Urothelium cell line (cell line): Measurements from ENCODE around the gene SUN2.

Source experiments
- DNase-seq: peaks from one replicate; pipeline ENCODE4 v3.0.0; 2011; ENCODE audit warnings: low spot score, mixed read lengths
- FAIRE-seq: peaks from 2 replicates; lab custom pipeline; 2011; peaks lifted over from hg19 to GRCh38; lab: Jason Lieb, UNC

The SUN2 gene

GRCh38 chr22:38782402-38783094, 26.8 kb upstream of the SUN2 start:
- FAIRE-seq = peak; percentile 86
- no peak for DNase-seq

- FAIRE-seq (no peak), DNase-seq (no peak)
Measured at GRCh38 chr22:38781033-38781432, 25.2 kb upstream of the SUN2 start.

GRCh38 chr22:38777087-38777671, 21.4 kb upstream of the SUN2 start:
- DNase-seq (no peak), FAIRE-seq (no peak)

- FAIRE-seq (no peak), DNase-seq (no peak)
Measured at GRCh38 chr22:38776086-38776485, 20.3 kb upstream of the SUN2 start.

DNA sequence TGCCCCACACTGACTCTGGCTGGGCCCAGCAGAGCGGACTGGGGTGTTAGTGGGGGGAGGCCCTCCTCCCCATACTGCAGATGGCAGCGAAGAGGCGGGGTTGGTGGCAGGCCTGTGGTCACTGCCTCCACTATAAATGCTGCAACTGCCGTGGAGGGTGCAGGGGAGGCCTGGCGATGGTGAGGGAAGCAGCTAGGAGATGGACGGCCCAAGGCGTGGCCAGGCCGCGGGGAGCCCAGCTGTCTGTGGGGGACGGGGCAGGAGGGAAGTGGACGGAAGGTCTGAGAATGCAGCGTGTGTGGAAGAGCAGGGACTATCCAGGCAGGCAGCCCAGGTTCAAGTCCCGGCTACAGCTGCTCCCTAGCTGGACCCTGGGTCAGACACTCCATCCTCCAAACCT, 19.9 kb upstream of the SUN2 start:
- FAIRE-seq (no peak), DNase-seq (no peak)

- DNase-seq = no peak
- FAIRE-seq = no peak
Measured at GRCh38 chr22:38774496-38775166, 18.8 kb upstream of the SUN2 start.

DNA sequence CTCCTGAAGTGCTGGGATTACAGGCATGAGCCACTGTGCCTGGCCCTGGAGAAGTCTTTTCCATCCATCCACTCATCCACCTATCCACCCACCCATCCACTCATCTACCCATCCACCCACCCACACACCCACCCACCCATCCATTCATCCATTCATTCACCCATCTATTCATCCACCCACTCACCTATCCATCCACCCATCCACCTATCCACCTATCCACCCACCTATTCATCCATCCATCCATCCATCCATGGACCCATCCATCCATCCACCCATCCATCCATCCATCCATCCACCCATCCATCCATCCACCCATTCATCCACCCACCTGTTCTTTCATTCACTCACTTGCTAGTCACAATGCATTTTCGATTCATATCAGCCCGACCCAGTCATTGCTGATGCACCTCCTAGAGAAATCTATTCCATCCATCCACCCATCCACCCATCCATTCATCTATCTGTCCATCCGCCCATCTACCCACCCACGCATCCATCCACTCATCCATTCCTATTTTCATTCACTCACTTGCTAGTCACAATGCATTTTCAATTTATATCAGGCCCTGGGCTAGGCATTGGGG, 17.7 kb upstream of the SUN2 start:
- DNase-seq = no peak
- FAIRE-seq = peak; percentile 75

DNA sequence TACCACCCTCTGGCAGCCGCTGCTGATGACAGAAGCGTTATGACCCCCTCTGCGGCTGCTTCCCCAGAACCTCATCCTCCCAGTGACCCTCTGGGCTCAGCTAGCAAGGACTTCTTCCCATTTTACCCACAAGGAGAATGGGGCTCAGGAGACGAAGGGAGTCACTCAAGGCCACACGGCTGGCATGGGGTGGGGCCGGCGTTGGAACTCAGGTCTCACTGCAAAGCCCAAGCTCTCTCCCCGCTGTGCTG, 16.8 kb upstream of the SUN2 start:
- no peak for DNase-seq
- FAIRE-seq = no peak

- no peak for DNase-seq
- FAIRE-seq = no peak
Measured at GRCh38 chr22:38770257-38770949, 14.6 kb upstream of the SUN2 start.

- FAIRE-seq (no peak), DNase-seq (no peak)
Measured at GRCh38 chr22:38768036-38768435, 12.2 kb upstream of the SUN2 start.

- FAIRE-seq (no peak), DNase-seq (no peak)
Measured at GRCh38 chr22:38767313-38767712, 11.5 kb upstream of the SUN2 start.

GRCh38 chr22:38766076-38766777, 10.4 kb upstream of the SUN2 start:
- peak; percentile 94 for FAIRE-seq
- peak; percentile 97 for DNase-seq

- FAIRE-seq = no peak
Measured at GRCh38 chr22:38762551-38762983, 6.8 kb upstream of the SUN2 start.

DNA sequence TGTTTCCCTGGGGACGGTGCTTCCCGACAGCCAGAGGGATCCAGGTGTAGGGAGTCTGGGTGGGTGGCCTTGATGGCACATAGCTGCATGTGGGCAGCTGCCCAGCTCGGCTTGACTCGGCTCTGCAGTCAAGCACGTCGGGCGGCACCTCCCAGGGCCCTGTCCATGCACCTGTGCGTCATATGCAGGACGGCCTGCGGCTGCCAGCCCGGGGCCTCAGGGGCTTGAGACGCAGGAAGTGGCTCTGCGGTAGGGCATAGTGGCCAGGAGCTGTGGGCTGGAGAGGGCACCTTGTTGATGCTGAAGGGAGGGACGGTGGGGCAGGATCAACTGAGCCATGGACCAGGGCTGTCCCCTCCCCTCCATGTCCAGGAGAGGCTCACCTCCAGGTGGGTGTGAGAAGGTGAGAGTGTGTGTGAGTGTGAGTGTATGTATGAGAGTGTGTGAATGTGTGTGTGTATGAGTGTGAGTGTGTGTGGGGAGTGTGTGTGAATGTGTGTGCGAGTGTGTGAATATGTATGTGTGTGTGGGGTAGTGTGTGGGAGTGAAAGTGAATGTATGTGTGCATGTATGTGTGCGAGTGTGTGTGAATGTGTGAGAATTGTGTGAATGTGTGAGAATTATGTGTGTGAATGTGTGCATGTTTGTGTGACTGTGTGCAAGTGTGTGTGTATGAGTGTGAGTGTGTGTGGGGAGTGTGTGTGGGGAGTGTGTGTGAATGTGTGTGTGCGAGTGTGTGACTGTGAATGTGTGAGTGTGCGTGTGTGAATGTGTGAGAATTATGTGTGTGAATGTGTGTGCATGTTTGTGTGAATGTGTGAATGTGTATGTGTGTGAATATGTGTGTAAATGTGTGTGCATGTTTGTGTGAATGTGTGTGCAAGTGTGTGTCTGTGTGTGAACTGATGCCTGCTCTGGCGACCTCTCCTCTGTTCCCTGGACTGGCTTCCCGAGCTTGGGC, 5.7 kb upstream of the SUN2 start:
- no peak for DNase-seq
- peak; percentile 100 for FAIRE-seq

More at GRCh38 chr22:38762551-38762983, 6.8 kb upstream of the SUN2 start:
- no peak for DNase-seq

GRCh38 chr22:38760477-38761201, 4.8 kb upstream of the SUN2 start:
- DNase-seq (peak; percentile 33), FAIRE-seq (no peak)

GRCh38 chr22:38759005-38759404, 3.2 kb upstream of the SUN2 start:
- DNase-seq (no peak), FAIRE-seq (no peak)

- no peak for DNase-seq
- FAIRE-seq = peak; percentile 78
Measured at GRCh38 chr22:38758276-38758945, 2.6 kb upstream of the SUN2 start.

DNA sequence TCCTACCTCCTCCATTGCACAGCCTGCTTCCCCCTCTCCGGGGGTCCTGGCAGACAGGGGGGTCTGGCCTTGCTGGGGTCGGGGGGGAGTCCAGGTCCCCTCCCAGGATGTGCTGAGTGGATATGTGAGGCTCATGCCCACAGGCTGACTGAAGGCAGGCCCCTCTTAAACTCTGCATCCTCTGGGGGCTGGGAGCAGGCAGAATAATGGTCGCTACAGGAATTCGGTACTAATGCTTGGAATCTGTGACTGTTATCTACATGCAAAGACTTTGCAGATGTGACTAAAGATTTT, 1.6 kb upstream of the SUN2 start:
- DNase-seq (no peak), FAIRE-seq (no peak)
